OCI-LY1 (cell line): ENCODE results near the gene DCDC1.

Experiments used
- H2AFZ ChIP-seq: fragments of 200-600 bp; sonication (generic), shearing (Covaris generic); 2 replicates; pipeline ENCODE4 v1.6.0; 2014; ENCODE audit warnings: antibody characterized with exemption, mild to moderate bottlenecking, low read length
- H3F3A ChIP-seq: fragments of 200-600 bp; sonication (generic), shearing (Covaris generic); 2 replicates; pipeline ENCODE4 v1.6.0; 2014; ENCODE audit warnings: mild to moderate bottlenecking, antibody characterized with exemption, low read length, moderate library complexity; ENCODE audit not compliant: insufficient read depth
- H3K27ac ChIP-seq: fragments of 200-600 bp; sonication (generic); 2 replicates; pipeline ENCODE4 v1.5.1; 2014; ENCODE audit warnings: low read length, mixed run types, mild to moderate bottlenecking, low read depth; ENCODE audit not compliant: poor library complexity, severe bottlenecking
- H3K27me3 ChIP-seq: fragments of 200-600 bp; sonication (generic); 2 replicates; pipeline ENCODE4 v1.6.0; 2014; ENCODE audit warnings: antibody characterized with exemption, mild to moderate bottlenecking, low read length, moderate library complexity; ENCODE audit not compliant: insufficient read depth
- H3K36me3 ChIP-seq: fragments of 200-600 bp; sonication (generic); 2 replicates; pipeline ENCODE4 v1.6.1; 2014; ENCODE audit warnings: mild to moderate bottlenecking, antibody characterized with exemption, low read length, moderate library complexity, mixed read lengths; ENCODE audit not compliant: insufficient read depth
- H3K4me1 ChIP-seq: fragments of 200-600 bp; sonication (generic); 2 replicates; pipeline ENCODE4 v1.5.1; 2014; ENCODE audit warnings: mild to moderate bottlenecking, low read length, moderate library complexity; ENCODE audit not compliant: insufficient read depth, severe bottlenecking
- H3K4me2 ChIP-seq: fragments of 200-600 bp; sonication (generic), shearing (Covaris generic); 2 replicates; pipeline ENCODE4 v1.6.1; 2014; ENCODE audit warnings: low read length
- H3K4me3 ChIP-seq: fragments of 200-600 bp; sonication (generic); 2 replicates; pipeline ENCODE4 v1.5.1; 2014; ENCODE audit warnings: low read length, low read depth, mild to moderate bottlenecking, mixed read lengths; ENCODE audit not compliant: poor library complexity, severe bottlenecking
- H3K79me2 ChIP-seq: fragments of 200-600 bp; shearing (Covaris generic); 2 replicates; pipeline ENCODE4 v1.6.1; 2016; ENCODE audit warnings: mixed run types, low read length, mixed read lengths; ENCODE audit not compliant: insufficient read depth
- H3K9ac ChIP-seq: fragments of 200-600 bp; sonication (generic), shearing (Covaris generic); 2 replicates; pipeline ENCODE4 v1.6.1; 2014; ENCODE audit warnings: mild to moderate bottlenecking, low read length, mixed read lengths
- H3K9me2 ChIP-seq: fragments of 200-600 bp; sonication (generic), shearing (Covaris generic); 2 replicates; pipeline ENCODE4 v1.6.1; 2014; ENCODE audit warnings: low read depth, mild to moderate bottlenecking, low read length, mixed read lengths
- H3K9me3 ChIP-seq: fragments of 200-600 bp; shearing (Covaris generic); 2 replicates; pipeline ENCODE4 v1.6.1; 2014; ENCODE audit warnings: low read length, mixed read lengths
- H4K20me1 ChIP-seq: fragments of 200-600 bp; sonication (generic), shearing (Covaris generic); 2 replicates; pipeline ENCODE4 v1.6.0; 2016; ENCODE audit warnings: mild to moderate bottlenecking, low read length; ENCODE audit not compliant: insufficient read depth
- EZH2 ChIP-seq: fragments of 200-600 bp; sonication (generic), shearing (Covaris generic); IDR thresholded peaks from 2 replicates; pipeline ENCODE4 v1.8.0; 2017; ENCODE audit warnings: borderline replicate concordance, mixed run types, mild to moderate bottlenecking, antibody characterized with exemption, low read length, moderate library complexity, mixed read lengths
- TF ChIP-seq, protein P1 (sequence below): fragments of 200-600 bp; sonication (generic), shearing (Covaris generic); IDR thresholded peaks from 2 replicates; pipeline ENCODE4 v1.5.1; 2017; ENCODE audit warnings: mild to moderate bottlenecking, antibody characterized with exemption, low read length, moderate library complexity, mixed read lengths

DCDC1 gene

DNA sequence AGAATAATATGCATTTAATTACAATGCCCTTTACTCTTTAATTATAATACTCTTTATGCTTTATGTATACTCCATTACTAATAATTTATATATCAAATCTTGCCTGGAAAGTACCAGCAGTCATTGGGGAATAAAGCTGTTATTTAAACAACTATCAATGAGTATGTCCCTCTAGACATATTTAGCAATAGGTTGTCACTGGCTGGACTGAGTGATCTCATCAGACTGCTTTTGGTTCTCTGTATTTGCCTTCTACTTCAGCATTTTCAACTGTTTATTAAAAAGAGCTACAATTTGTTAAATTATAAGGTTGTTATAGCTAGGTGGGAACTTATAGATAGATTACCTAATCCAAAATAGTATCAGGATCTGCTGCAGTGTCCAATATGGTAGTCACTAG, 267.2 kb downstream of the DCDC1 start:
- Histone ChIP-seq H3K79me2 (no peaks in the 10 kb centered on the region), H3K4me2 (no peak overlapping the region), H3K27ac (no peak overlapping the region), H3F3A (no peaks in the 10 kb centered on the region), H3K9me2 (no peaks in the 10 kb centered on the region), H4K20me1 (no peaks in the 10 kb centered on the region), H3K36me3 (no peaks in the 10 kb centered on the region), H3K4me1 (no peaks in the 10 kb centered on the region), H3K27me3 (no peaks in the 10 kb centered on the region), H3K9me3 (no peaks in the 10 kb centered on the region), H3K4me3 (no peak overlapping the region), H3K9ac (no peak overlapping the region), H2AFZ (no peak overlapping the region)
- TF ChIP-seq, protein P1, sequence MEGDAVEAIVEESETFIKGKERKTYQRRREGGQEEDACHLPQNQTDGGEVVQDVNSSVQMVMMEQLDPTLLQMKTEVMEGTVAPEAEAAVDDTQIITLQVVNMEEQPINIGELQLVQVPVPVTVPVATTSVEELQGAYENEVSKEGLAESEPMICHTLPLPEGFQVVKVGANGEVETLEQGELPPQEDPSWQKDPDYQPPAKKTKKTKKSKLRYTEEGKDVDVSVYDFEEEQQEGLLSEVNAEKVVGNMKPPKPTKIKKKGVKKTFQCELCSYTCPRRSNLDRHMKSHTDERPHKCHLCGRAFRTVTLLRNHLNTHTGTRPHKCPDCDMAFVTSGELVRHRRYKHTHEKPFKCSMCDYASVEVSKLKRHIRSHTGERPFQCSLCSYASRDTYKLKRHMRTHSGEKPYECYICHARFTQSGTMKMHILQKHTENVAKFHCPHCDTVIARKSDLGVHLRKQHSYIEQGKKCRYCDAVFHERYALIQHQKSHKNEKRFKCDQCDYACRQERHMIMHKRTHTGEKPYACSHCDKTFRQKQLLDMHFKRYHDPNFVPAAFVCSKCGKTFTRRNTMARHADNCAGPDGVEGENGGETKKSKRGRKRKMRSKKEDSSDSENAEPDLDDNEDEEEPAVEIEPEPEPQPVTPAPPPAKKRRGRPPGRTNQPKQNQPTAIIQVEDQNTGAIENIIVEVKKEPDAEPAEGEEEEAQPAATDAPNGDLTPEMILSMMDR = no peak
- no peak for TF ChIP-seq EZH2

DNA sequence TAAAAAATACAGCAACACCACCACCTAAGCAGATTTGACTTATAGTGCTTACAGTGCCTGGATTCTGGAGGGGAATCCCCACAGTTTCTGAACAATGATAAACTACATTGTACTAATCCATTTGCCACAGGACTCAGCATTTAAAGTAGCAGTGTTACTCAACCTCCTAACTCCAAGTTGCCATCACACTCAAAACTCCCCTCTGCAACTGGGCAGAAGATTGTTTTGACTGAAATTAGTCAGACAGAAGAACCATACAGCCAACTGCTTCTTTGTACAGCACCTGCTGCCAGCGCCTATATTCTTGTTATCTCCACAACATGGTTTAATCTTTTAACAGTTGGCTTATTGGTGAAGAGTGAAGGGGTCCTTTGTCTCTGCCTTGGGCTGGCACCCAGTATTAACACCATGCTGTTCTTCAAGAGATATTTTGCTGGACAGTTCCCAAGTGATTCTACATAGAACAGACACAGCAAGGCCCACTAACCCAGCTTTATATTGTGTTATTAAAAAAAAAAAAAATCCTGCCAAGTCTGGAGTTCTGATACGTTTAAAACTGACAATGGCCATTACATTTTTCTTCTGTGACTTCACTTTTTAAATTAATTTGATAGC, 273.2 kb downstream of the DCDC1 start:
- no peaks in the 10 kb centered on the region for H3K9me3 ChIP-seq
- H3K4me2 ChIP-seq = no peak overlapping the region
- no peaks in the 10 kb centered on the region for H3K36me3 ChIP-seq
- TF ChIP-seq, protein P1 = no peak
- no peak for TF ChIP-seq EZH2
- H3K79me2 ChIP-seq = no peaks in the 10 kb centered on the region
- H3K9ac ChIP-seq = no peak overlapping the region
- H3K4me1 ChIP-seq = no peaks in the 10 kb centered on the region
- H3K27me3 ChIP-seq = no peaks in the 10 kb centered on the region
- no peaks in the 10 kb centered on the region for H3K9me2 ChIP-seq
- H3K27ac ChIP-seq = no peak overlapping the region
- H3K4me3 ChIP-seq = no peak overlapping the region
- no peaks in the 10 kb centered on the region for H4K20me1 ChIP-seq
- no peak overlapping the region for H2AFZ ChIP-seq
- no peaks in the 10 kb centered on the region for H3F3A ChIP-seq

DNA sequence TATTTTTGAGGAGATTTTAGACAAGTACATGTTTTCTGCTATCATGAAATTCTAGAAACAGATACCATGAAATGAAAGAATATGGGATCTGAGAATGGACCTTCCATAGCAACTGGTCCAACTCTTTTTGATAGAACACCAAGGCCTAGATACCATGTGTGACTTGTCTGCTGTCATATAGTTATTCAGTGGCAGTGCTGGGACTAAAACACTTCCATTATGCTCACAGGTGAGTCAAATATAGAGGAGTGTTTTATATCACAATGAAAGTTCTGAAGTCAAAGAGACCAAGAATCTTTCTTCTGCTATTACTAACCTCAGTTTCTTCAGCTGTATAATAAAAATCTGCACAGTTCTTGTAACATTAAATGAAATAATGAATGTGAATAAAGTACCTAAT, 276.9 kb downstream of the DCDC1 start:
- Histone ChIP-seq H3K9me3 (0 out of 2 replicates have a peak, but pooled peaks cover 3% of the 10 kb centered on the region), H3K4me1 (no peaks in the 10 kb centered on the region), H3K4me3 (no peak overlapping the region), H3K9me2 (no peaks in the 10 kb centered on the region), H3K36me3 (no peaks in the 10 kb centered on the region), H3K4me2 (no peak overlapping the region), H3K27me3 (no peaks in the 10 kb centered on the region), H3K79me2 (no peaks in the 10 kb centered on the region), H3K9ac (no peak overlapping the region), H4K20me1 (no peaks in the 10 kb centered on the region), H3F3A (no peaks in the 10 kb centered on the region), H3K27ac (no peak overlapping the region), H2AFZ (no peak overlapping the region)
- TF ChIP-seq, protein P1 = no peak
- TF ChIP-seq EZH2 = no peak
